ENCODE measurements around the gene PMVK. TPM values are rescaled to one million over a fixed set of nuclear protein-coding genes. Genes with fewer than 3 reads are reported as not detected.

PMVK gene
- total RNA-seq, 1 experiment from 2014 or later = 24.0 TPM

DNA sequence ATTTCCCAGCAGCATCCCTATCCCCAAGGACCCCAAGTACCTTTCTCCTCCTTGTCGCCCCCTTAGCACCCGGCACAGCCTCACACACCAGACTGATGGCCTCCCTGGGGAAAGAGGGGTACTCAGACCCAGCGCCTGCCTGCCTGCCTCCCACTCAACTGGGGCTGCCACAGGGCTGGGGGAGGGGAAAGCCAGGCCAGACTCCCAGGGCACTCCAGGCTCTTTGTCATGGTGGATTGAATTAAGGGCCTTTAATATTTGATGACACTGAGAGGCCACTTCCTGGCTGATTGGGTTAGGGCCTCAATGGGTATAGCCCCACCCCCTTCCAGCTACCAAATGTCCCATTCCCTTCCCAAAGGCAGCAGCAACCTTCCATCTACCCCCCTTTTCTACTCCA lies 32.2 kb upstream of the PMVK start:
- Histone ChIP-seq H3K9me2 (ENCODE audit: insufficient read depth) (no peaks in the 10 kb centered on the region), H3K4me3 (replicated peaks in 1 of 2; ENCODE audit: low read depth in 1 of 2, low read length in 2 of 2) (no peak overlapping the region), H3K36me3 (ENCODE audit: control insufficient read depth in 1 of 2, insufficient read depth in 2 of 2, low read length in 2 of 2) (peaks cover 23 to 48% of the 10 kb centered on the region in 2 experiments; a peak in 3 of 4 replicates), H3K9me3 (ENCODE audit: control insufficient read depth in 1 of 2, insufficient read depth in 1 of 2, low read depth in 1 of 2, low read length in 2 of 2) (no peaks in the 10 kb centered on the region), H3K27me3 (ENCODE audit: insufficient read depth, low read length) (no peaks in the 10 kb centered on the region), H3K27ac (ENCODE audit: low read depth, low read length) (peak overlapping the region; percentile 86; the same call in 1 of the 2 replicates), H4K20me1 (ENCODE audit: insufficient read depth) (no peaks in the 10 kb centered on the region), H3K4me1 (ENCODE audit: control insufficient read depth in 1 of 2, insufficient read depth in 2 of 2, low read length in 2 of 2) (peaks cover 33 to 61% of the 10 kb centered on the region in 2 experiments), H3K79me2 (ENCODE audit: insufficient read depth, low read length) (peaks cover 80% of the 10 kb centered on the region), H2AFZ (ENCODE audit: low read depth, low read length, poor library complexity, severe bottlenecking) (no peak overlapping the region), H3K4me2 (ENCODE audit: low read length) (peak overlapping the region; percentile 90; the same call in 1 of the 2 replicates), H3K9ac (ENCODE audit: low read length) (no peak overlapping the region; the same call in 1 of the 2 replicates)
- no TSS peak for BruUV-seq (replicated peaks)
- RAD21 ChIA-PET (ENCODE audit: low non-redundant PET in 1 of 2, low total read pairs in 2 of 2, uncharacterized antibody in 2 of 2, unreplicated experiment in 2 of 2) = no interaction called here
- no peak for TF ChIP-seq YY1 (IDR thresholded peaks at IDR 0.05; ENCODE audit: extremely low read depth, insufficient replicate concordance, low read depth, low read length)
- TF ChIP-seq ELF1 (IDR thresholded peaks at IDR 0.05; ENCODE audit: borderline replicate concordance, low read depth) = no peak
- TF ChIP-seq POLR2AphosphoS5 (IDR thresholded peaks at IDR 0.05; ENCODE audit: low read depth, low read length) = no peak
- intact Hi-C loops (cut with micrococcal nuclease) = no loop called here
- DNase-seq (ENCODE audit: low read depth, low spot score) (no peak), ATAC-seq (no peak)
- POLR2A ChIA-PET = no interaction called here
- CTCF ChIA-PET = no interaction called here

DNA sequence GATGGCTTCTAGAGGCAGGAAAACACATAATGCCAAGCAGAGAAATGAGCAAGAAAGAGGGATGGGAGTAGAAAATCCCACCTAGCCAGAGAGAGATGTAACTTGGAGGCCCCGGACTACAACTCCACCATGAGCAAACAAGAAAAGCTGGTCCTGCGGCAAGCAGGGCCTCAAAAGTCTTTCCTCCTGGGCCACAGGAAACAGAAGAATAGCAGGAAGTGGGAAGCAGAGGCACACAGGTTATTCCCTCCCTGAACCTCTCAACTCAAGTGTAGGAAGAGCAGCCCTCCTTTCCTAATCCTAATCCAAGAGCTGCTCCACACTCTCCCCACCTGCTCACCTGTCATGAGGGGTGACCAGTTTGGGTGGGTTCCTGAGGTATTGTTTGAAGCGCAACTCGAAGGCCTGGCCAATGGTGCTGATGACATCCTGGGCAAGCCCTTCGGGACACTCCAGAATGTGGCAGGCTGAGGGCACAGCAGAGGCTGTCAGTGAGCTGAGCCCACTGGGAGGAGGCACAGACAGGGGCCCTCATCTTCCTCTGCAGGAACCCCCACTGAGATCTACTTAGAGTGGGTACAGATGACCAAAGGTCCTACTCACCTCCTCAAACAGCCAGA lies 30.9 kb upstream of the PMVK start:
- H3K36me3 ChIP-seq (ENCODE audit: control insufficient read depth in 1 of 2, insufficient read depth in 2 of 2, low read length in 2 of 2) = peaks cover 26 to 55% of the 10 kb centered on the region in 2 experiments; a peak in 3 of 4 replicates
- H3K27ac ChIP-seq (ENCODE audit: low read depth, low read length) = no peak overlapping the region

More for the DNA sequence above, 30.9 kb upstream of the PMVK start:
- intact Hi-C loops (cut with micrococcal nuclease) = no loop called here
- no peak overlapping the region for H2AFZ ChIP-seq (ENCODE audit: low read depth, low read length, poor library complexity, severe bottlenecking)
- POLR2A ChIA-PET = no interaction called here
- no peak overlapping the region for H3K4me3 ChIP-seq (replicated peaks in 1 of 2; ENCODE audit: low read depth in 1 of 2, low read length in 2 of 2)
- RAD21 ChIA-PET (ENCODE audit: low non-redundant PET in 1 of 2, low total read pairs in 2 of 2, uncharacterized antibody in 2 of 2, unreplicated experiment in 2 of 2) = no interaction called here
- no peak for TF ChIP-seq ZBTB33 (IDR thresholded peaks at IDR 0.05; ENCODE audit: extremely low read depth, insufficient replicate concordance, low read length)
- H4K20me1 ChIP-seq (ENCODE audit: insufficient read depth) = no peaks in the 10 kb centered on the region
- no peaks in the 10 kb centered on the region for H3K9me2 ChIP-seq (ENCODE audit: insufficient read depth)
- H3K79me2 ChIP-seq (ENCODE audit: insufficient read depth, low read length) = peaks cover 70% of the 10 kb centered on the region
- H3K9me3 ChIP-seq (ENCODE audit: control insufficient read depth in 1 of 2, insufficient read depth in 1 of 2, low read depth in 1 of 2, low read length in 2 of 2) = no peaks in the 10 kb centered on the region
- H3K9ac ChIP-seq (ENCODE audit: low read length) = no peak overlapping the region
- ATAC-seq (no peak), DNase-seq (ENCODE audit: low read depth, low spot score) (no peak)
- no TSS peak for BruUV-seq (replicated peaks)
- peaks cover 35 to 60% of the 10 kb centered on the region in 2 experiments for H3K4me1 ChIP-seq (ENCODE audit: control insufficient read depth in 1 of 2, insufficient read depth in 2 of 2, low read length in 2 of 2)
- CTCF ChIA-PET = no interaction called here
- H3K4me2 ChIP-seq (ENCODE audit: low read length) = no peak overlapping the region
- no peaks in the 10 kb centered on the region for H3K27me3 ChIP-seq (ENCODE audit: insufficient read depth, low read length)

All from HCT116 (cell line).